GM06990 (cell line): ENCODE measurements around the gene AUH.
A peak's percentile ranks its signal among the peaks of the same experiment; 100 is the strongest.

Source experiments
- DNase-seq: peaks from one replicate; pipeline ENCODE4 v3.0.0-alpha.2; 2011; ENCODE audit not compliant: insufficient read length; ENCODE audit errors: extremely low read depth
- H3K27me3 ChIP-seq: replicated peaks from 2 replicates; pipeline ENCODE4 v1.6.0; 2011; ENCODE audit warnings: low read length; ENCODE audit not compliant: control insufficient read depth, insufficient read depth
- H3K36me3 ChIP-seq: 2 replicates; pipeline ENCODE4 v1.5.1; 2011; ENCODE audit warnings: low read length; ENCODE audit not compliant: control insufficient read depth, insufficient read depth
- H3K4me3 ChIP-seq: replicated peaks from 2 replicates; pipeline ENCODE4 v1.5.1; 2011; ENCODE audit warnings: low read depth, mild to moderate bottlenecking, control low read depth, low read length
- TF ChIP-seq, protein P1 (sequence below): IDR thresholded peaks from 2 replicates; pipeline ENCODE4 v1.5.1; 2011; ENCODE audit warnings: low read length, control low read depth, mild to moderate bottlenecking, inconsistent platforms; ENCODE audit not compliant: insufficient read depth, poor library complexity, severe bottlenecking

AUH gene

GRCh38 chr9:91341749-91342148, 20.0 kb downstream of the AUH start:
- Histone ChIP-seq H3K4me3 (no peak overlapping the region), H3K36me3 (no peaks in the 10 kb centered on the region; the same call in 1 of the 2 replicates), H3K27me3 (no peaks in the 10 kb centered on the region)
- TF ChIP-seq, protein P1, sequence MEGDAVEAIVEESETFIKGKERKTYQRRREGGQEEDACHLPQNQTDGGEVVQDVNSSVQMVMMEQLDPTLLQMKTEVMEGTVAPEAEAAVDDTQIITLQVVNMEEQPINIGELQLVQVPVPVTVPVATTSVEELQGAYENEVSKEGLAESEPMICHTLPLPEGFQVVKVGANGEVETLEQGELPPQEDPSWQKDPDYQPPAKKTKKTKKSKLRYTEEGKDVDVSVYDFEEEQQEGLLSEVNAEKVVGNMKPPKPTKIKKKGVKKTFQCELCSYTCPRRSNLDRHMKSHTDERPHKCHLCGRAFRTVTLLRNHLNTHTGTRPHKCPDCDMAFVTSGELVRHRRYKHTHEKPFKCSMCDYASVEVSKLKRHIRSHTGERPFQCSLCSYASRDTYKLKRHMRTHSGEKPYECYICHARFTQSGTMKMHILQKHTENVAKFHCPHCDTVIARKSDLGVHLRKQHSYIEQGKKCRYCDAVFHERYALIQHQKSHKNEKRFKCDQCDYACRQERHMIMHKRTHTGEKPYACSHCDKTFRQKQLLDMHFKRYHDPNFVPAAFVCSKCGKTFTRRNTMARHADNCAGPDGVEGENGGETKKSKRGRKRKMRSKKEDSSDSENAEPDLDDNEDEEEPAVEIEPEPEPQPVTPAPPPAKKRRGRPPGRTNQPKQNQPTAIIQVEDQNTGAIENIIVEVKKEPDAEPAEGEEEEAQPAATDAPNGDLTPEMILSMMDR = no peak
- no peak for DNase-seq

DNA sequence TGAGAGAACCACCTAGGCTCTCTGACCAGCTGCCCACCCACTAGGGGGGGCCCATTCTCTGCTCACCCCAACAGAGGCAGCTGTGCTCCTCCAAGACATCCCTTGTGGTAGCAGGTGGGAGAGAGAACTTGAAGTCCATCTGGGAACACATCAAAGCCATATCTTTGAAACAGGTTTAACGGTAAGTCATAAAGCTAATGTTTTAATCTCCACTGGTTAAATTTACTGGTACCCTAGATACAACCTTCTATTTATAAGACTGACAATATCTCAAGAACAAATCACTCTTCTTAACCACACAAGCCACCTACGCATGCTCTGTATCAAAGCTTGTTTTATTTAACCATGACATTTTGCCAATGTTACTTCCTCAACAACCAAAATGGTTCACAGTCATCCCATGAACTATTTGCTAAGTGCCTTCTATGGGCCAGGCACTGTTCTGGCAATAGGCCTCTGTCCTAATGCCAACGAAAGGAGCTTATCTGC, 20.4 kb downstream of the AUH start:
- H3K27me3 ChIP-seq = no peaks in the 10 kb centered on the region
- H3K4me3 ChIP-seq = no peak overlapping the region
- no peak for DNase-seq
- TF ChIP-seq, protein P1 = peak; percentile 30
- H3K36me3 ChIP-seq = no peaks in the 10 kb centered on the region; the same call in 1 of the 2 replicates

DNA sequence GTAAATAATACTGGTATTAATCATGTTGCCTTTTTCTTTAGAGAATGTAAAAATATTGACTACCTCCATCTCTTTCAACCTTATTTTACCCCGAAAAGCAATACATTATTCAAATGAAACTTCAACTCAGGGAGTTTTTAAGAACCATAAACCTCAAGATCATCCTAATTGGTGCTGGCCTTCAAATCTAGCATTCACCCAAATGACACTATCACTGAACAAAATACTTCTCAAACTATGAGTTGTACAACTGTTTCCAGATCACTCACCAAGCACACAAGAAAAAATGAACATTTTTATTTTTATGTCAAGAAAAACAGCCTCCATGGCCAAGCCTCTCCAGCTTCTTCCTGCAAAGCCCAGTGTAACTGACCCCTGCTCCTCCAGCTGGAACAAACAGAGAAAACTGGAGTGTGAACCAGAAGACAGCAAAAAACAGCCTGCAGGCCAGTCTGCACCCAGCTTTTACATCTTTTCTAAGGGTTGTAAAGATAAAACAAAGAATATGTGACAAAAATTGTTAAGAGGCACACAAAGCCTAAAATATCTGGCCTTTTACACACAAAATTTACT, 21.2 kb downstream of the AUH start:
- H3K4me3 ChIP-seq = no peak overlapping the region

GRCh38 chr9:91338681-91339080, 23.0 kb downstream of the AUH start:
- Histone ChIP-seq H3K4me3 (no peak overlapping the region), H3K36me3 (no peaks in the 10 kb centered on the region; the same call in 1 of the 2 replicates), H3K27me3 (no peaks in the 10 kb centered on the region)
- TF ChIP-seq, protein P1 = no peak
- DNase-seq = no peak

More for the DNA sequence above, 21.2 kb downstream of the AUH start:
- Histone ChIP-seq H3K36me3 (no peaks in the 10 kb centered on the region; the same call in 1 of the 2 replicates), H3K27me3 (no peaks in the 10 kb centered on the region)
- TF ChIP-seq, protein P1 = no peak
- no peak for DNase-seq

GRCh38 chr9:91336786-91337185, 24.9 kb downstream of the AUH start:
- Histone ChIP-seq H3K36me3 (no peaks in the 10 kb centered on the region; the same call in 1 of the 2 replicates), H3K4me3 (no peak overlapping the region), H3K27me3 (no peaks in the 10 kb centered on the region)
- no peak for DNase-seq
- TF ChIP-seq, protein P1 = no peak
